ENCODE data around the gene PRKD2. TPM values are rescaled to one million over a fixed set of nuclear protein-coding genes. Genes with fewer than 3 reads are reported as not detected.
A peak's percentile ranks its signal among the peaks of the same experiment; 100 is the strongest.

Gene PRKD2
- total and polyA plus RNA-seq, 10 donors = 63.4 to 132 (median 110) TPM

DNA sequence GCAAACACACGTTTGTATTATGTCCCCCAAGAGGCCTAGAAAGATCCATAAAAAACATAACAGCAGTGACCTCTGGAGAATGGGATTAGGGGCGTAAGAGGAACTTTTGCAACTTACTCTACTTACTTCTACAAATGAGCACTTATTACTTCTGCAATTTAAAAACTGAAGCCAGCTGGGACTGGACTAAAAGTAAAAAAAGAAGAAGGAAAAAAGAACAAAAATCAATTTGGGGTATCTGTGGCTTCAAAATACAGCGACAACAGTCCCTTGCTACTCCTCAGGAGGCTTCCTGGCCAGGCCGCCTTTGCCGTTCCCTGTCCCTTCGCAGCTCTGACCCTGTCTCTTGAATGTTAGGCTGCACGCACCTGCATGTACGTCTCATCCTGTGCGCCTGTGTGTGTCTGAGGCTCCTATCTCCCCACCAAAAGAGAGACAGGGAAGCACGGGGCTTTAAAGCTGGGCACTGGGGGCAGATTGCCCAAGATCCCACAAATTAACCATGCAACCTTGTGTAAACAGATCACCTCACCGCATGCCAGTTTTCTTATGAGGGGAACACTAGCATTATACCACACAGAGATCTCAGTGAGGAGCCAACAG lies 16.9 kb upstream of the PRKD2 start:
- Histone ChIP-seq H3K4me3 (peak overlapping the region in 1 of 8 donors; percentile 38), H3K9me3 (no peaks in the 10 kb centered on the region), H3K36me3 (peaks cover 0 to 100% (median 82%) of the 10 kb centered on the region in 6 donors), H3K4me1 (peaks cover 21 to 100% (median 87%) of the 10 kb centered on the region in 6 donors), H3K27me3 (replicated peaks in 1 of 7) (no peaks in the 10 kb centered on the region), H3K27ac (peak overlapping the region in 7 of 8 donors; percentile 73 to 93 (median 86))
- no peak for TF ChIP-seq POLR2AphosphoS5 (IDR thresholded peaks at IDR 0.05)
- no peak for TF ChIP-seq POLR2A (IDR thresholded peaks at IDR 0.05)
- no peak for TF ChIP-seq CTCF (IDR thresholded peaks at IDR 0.05 in 8 of 11, conservative IDR thresholded peaks at IDR 0.05 in 3 of 11)
- WGBS, 5 donors = 55 to 80% (median 67%) methylated on average over 11 of the region's 11 CpGs
- DNase-seq = peak; percentile 78
- intact Hi-C loops (cut with DNase I; ENCODE audit: low total_unique reads) = no loop called here

- peak; percentile 89 for DNase-seq
- H3K36me3 ChIP-seq = peaks cover 0 to 100% (median 81%) of the 10 kb centered on the region in 6 donors
- H3K9me3 ChIP-seq = no peaks in the 10 kb centered on the region
- peaks cover 26 to 100% (median 88%) of the 10 kb centered on the region in 6 donors for H3K4me1 ChIP-seq
- no peaks in the 10 kb centered on the region for H3K27me3 ChIP-seq (replicated peaks in 1 of 7)
- TF ChIP-seq POLR2A (IDR thresholded peaks at IDR 0.05) = no peak
- peak in 2 of 3 donors; percentile 69 to 71 for TF ChIP-seq POLR2AphosphoS5 (IDR thresholded peaks at IDR 0.05)
- TF ChIP-seq CTCF (IDR thresholded peaks at IDR 0.05 in 8 of 11, conservative IDR thresholded peaks at IDR 0.05 in 3 of 11) = peak in 1 of 11 experiments; percentile 40
- H3K4me3 ChIP-seq = peak overlapping the region in 1 of 8 donors; percentile 38
- WGBS, 5 donors = 71 to 85% (median 73%) methylated on average over 21 to 23 of the region's 23 CpGs
- intact Hi-C loops (cut with DNase I; ENCODE audit: low total_unique reads) = no loop called here
- peak overlapping the region; percentile 42 to 93 (median 80) for H3K27ac ChIP-seq
These were observed 16.2 kb upstream of the PRKD2 start for GRCh38 chr19:46732966-46733689.

DNA sequence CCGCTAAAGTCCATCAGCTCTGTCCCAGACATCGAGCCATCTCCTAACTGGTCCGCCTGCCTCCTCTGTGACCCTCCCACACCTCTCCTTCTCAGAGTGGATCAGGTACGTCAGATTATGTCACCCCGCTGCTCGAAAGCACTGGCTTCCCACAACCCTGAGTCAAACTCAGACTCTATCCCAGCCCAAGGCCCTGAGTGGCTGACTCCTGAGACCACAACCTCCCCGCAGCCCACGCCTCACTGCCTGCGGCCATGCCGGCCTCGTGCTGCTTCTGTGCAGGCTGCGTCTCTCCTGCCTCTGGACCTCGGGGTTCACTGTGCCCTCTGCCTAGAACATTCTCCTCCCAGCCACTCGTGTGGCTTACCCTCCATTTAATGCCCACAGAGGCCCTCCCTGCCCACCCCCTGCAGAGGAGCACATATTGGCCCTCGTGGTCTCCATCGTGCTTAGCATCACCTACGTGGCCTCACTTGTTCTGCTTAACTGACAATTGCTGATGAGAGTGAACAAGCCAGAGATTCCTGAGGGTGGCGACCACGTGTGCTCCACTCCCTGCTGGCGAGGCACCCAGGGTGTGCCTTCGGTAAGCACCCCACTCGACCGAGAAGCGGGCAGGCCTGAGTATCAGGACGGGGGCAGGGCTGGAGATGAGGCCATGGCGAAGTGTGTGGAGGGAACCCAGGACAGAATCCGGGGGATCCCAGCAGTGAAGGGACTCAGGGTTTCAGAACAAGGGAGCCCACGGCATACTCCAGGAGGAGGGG lies 15.4 kb upstream of the PRKD2 start:
- H3K36me3 ChIP-seq = peaks cover 0 to 100% (median 81%) of the 10 kb centered on the region in 6 donors
- peak overlapping the region in 1 of 8 donors; percentile 50 for H3K4me3 ChIP-seq
- DNase-seq = peak; percentile 72
- TF ChIP-seq POLR2AphosphoS5 (IDR thresholded peaks at IDR 0.05) (peak in 1 of 3 donors; percentile 55), POLR2A (IDR thresholded peaks at IDR 0.05) (no peak), CTCF (IDR thresholded peaks at IDR 0.05 in 8 of 11, conservative IDR thresholded peaks at IDR 0.05 in 3 of 11) (no peak)
- 86 to 92% (median 89%) methylated on average over 28 of the region's 28 CpGs for WGBS, 5 donors
- H3K27me3 ChIP-seq (replicated peaks in 1 of 7) = no peaks in the 10 kb centered on the region
- H3K9me3 ChIP-seq = no peaks in the 10 kb centered on the region
- H3K4me1 ChIP-seq = peaks cover 29 to 100% (median 92%) of the 10 kb centered on the region in 6 donors
- peak overlapping the region in 7 of 8 donors; percentile 73 to 93 (median 86) for H3K27ac ChIP-seq
- intact Hi-C loops (cut with DNase I; ENCODE audit: low total_unique reads) = no loop called here

All from spleen (tissue), 11 donors.